Measurements from ENCODE around the gene SLC49A4. TPM values are rescaled to one million over a fixed set of nuclear protein-coding genes. Genes with fewer than 3 reads are reported as not detected.

Gene SLC49A4
- total RNA-seq, 2 experiments from 2014 or later = 1.9 TPM

- POLR2A ChIA-PET = interaction anchor here (0.6 kb wide), 1 partner anchor 309 kb away, joined by 3 read pairs; no protein-coding TSS in a partner anchor
- CTCF ChIA-PET = no interaction called here
Observed at GRCh38 chr3:122784436-122784835, 10.4 kb upstream of the SLC49A4 start.

DNA sequence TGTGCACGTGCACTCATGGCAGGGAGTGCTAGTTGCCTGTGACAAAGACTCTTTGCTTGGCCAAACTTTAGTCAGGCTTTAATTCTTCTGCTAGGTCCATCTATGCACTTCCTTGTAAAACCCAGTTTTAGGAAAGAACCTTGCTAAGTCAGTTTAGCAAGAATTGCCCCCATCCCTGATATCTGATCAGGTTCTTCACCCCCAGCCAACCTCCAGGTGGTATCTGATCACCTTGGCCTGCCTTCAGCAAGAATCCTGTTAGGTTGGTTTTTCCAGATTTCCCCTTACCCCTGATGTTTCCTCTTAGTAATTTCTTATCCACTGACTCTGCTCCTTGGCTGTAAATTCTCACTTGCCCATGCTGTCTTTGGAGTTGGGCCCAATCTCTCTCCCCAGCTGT, 9.6 kb upstream of the SLC49A4 start:
- ChIA-PET CTCF (no interaction called here), POLR2A (no interaction called here)

- CTCF ChIA-PET = no interaction called here
- POLR2A ChIA-PET = no interaction called here
Observed at GRCh38 chr3:122786066-122786465, 8.8 kb upstream of the SLC49A4 start.

DNA sequence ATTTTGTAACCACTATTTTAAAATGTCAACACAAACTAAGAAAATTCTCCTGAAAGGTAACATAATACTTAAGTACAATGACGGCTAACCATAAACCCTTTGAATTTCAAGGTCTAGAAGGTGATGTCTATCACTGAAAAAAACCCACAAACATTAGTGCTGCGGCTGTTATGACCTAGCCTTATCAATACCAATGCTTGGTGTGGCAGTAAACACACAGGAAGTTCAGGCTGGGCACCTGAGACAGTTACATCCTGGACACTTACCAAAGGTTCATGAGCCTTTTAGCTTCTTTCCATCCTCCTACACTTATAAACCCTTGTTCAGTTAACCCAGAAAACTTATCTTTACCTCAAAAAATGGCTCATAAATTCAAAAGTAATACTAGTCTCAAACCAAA, 7.0 kb upstream of the SLC49A4 start:
- CTCF ChIA-PET = no interaction called here
- POLR2A ChIA-PET = no interaction called here

DNA sequence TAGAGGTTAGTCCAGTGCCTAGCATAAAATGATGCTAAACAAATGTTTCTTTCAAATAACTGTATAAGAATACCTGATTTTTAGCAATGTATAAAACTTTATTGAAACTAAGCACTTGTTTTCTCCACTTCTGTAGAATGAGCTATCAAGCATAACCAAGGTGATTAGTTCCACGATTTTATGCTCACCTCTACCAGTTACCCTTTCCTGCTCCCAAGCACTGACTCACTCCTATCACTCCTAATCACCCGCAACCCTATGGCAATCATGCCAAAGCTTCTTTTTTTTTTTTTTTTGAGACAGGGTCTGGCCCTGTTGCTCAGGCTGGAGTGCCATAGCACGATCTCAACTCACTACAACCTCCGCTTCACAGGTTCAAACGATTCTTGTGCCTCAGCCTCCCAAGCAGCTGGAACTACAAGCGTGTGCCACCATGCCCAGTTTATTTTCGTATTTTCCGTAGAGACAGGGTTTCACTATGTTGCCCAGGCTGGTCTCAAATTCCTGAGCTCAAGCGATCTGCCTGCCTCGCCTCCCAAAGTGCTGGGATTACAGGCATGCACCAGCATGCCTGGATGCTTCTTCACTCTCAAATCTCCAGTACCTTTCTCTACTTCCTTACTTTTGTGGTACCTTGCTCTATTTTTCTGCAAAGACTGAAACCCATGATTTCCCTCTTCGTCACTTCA, 5.1 kb upstream of the SLC49A4 start:
- POLR2A ChIA-PET = no interaction called here

DNA sequence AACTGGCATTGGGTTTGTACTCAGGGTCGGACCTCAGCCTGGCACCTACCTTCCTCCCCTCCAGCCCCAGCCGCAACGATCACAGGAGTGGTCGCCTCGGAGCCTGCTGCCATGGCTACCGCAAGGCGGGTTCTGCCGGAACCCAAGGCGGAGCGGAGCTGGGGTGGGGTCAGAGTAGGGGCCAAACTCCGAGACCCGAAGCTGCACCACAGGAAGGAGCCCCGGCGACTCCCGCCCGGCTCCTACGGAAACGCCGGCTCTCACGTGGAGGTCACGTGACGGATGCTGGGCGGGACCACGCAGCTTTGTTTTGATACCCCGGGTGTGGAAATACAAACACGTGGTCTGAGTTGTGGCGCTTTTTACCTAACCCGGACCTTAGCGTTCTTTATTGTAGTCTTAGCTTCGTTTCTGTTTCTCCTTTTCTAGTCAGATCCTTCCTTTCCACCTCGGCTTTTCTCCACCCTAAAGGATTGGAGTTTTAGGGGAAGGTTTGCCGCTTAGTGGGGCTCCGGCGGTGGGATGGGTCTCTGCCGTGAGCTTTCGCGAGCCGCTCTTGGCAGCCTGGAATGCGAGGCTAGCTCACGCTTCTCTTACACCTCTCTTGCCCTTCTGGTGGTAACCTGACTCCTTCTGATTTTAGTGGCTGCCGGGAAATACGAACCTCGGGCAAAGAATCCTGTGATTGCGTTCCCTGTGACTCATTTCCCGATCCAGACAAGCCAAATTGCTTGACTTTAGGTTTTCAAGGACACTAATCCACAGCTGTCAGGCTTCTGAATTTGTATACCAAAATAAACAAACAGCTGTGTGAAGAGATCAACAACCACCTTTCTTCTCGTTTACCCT, 1.1 kb upstream of the SLC49A4 start, which contains the start of gene HSPBAP1:
HSPBAP1 (minus strand) TSS at position 264 of the 849 bp plus-strand sequence; CDS start at position 113, 151 bp downstream.
- ChIA-PET CTCF (interaction anchor here (1.1 kb wide), 1 partner anchor 694 kb away, joined by 3 read pairs; no protein-coding TSS in a partner anchor), POLR2A (no interaction called here)

More for the DNA sequence above, 5.1 kb upstream of the SLC49A4 start:
- CTCF ChIA-PET = no interaction called here

GRCh38 chr3:122794483-122794778, 438 bp upstream of the SLC49A4 start:
- ChIA-PET POLR2A (no interaction called here), CTCF (interaction anchor here (1.1 kb wide), 1 partner anchor 694 kb away, joined by 3 read pairs; no protein-coding TSS in a partner anchor)

GRCh38 chr3:122795674-122796195, 866 bp downstream of the SLC49A4 start:
- ChIA-PET CTCF (no interaction called here), POLR2A (interaction anchor here (0.6 to 0.7 kb wide), 2 partner anchors 63 to 786 kb away, joined by 3 read pairs; no protein-coding TSS in a partner anchor)

- CTCF ChIA-PET = interaction anchor here (1.0 to 1.3 kb wide), 2 partner anchors 40 to 230 kb away, joined by 3 read pairs; partner anchors contain the start of gene SEMA5B
- POLR2A ChIA-PET = no interaction called here
Observed at GRCh38 chr3:122797291-122797690, 2.4 kb downstream of the SLC49A4 start.

GRCh38 chr3:122799322-122799721, 4.5 kb downstream of the SLC49A4 start:
- CTCF ChIA-PET = no interaction called here

GRCh38 chr3:122800031-122800430, 5.2 kb downstream of the SLC49A4 start:
- ChIA-PET POLR2A (no interaction called here), CTCF (no interaction called here)

More at GRCh38 chr3:122799322-122799721, 4.5 kb downstream of the SLC49A4 start:
- POLR2A ChIA-PET = no interaction called here

DNA sequence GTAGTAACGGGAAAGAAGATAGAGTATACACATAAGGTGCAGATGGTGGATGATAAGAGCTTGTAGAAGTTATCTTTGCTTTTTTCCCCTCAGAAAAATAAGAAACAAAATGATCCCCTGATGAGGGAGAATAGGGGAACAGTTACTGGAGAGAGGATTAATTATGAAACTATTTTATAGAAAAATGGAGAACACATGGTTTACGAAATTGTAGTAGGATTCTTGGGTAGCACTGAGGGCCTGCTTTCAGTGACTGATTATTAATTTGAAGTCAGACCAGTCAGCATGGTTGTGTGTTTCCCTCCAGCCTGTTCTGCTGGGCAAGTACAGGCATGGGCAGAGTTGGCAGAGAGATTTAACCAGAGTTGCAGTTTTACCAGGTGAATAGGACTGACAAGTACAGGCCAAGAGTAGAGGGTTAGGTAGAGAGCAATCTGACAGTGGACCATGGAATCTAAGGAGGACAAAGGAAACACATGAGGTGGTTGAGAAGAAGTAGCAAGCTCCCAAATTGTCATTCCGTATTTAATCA, 5.9 kb downstream of the SLC49A4 start:
- ChIA-PET CTCF (no interaction called here), POLR2A (no interaction called here)

- ChIA-PET CTCF (no interaction called here), POLR2A (no interaction called here)
Observed at GRCh38 chr3:122802323-122802722, 7.5 kb downstream of the SLC49A4 start.

- CTCF ChIA-PET = no interaction called here
- POLR2A ChIA-PET = no interaction called here
Observed at GRCh38 chr3:122803977-122804376, 9.1 kb downstream of the SLC49A4 start.

GRCh38 chr3:122810734-122811133, 15.9 kb downstream of the SLC49A4 start:
- POLR2A ChIA-PET = no interaction called here
- CTCF ChIA-PET = no interaction called here

GRCh38 chr3:122816587-122816986, 21.7 kb downstream of the SLC49A4 start:
- ChIA-PET CTCF (no interaction called here), POLR2A (no interaction called here)

DNA sequence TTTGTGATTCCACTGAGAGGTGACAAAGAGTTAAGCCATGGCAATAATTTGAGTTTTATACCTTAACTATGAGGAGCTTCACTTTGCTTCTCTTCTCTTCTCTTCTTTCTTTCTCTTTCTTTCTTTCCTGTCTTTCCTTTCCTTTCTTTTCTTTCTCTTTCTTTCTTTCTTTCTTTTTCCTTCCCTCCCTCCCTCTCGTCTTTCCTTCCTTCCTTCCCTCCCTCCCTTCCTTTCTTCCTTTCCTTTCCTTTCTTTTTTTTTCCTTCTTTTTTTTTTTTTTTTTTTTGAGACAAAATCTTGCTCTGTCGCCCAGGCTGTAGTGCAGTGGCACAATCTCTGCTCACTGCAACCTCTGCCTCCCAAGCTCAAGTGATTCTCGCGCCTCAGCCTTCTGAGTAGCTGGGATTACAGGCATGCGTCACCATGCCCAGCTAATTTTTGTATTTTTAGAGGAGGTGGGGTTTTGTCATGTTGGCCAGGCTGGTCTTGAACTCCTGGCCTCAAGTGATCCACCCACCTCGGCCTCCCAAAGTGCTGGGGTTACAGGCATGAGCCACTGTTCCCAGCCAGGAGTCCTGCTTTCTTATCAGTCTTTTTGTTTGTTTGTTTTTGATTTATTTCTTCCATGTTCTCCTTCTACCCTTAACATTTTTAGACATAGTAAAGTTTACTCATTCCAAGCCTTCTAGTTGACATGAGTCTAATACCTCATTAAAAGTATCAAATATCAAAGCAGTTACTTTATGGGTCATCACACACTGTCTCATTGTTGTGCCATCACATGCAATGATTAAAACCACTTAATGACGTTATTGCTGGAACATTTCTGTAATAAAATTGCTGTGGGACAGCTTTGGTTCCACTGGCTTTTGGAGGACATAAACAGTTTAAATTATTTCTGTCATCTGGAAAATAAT, 29.9 kb downstream of the SLC49A4 start:
- CTCF ChIA-PET = no interaction called here
- POLR2A ChIA-PET = no interaction called here

DNA sequence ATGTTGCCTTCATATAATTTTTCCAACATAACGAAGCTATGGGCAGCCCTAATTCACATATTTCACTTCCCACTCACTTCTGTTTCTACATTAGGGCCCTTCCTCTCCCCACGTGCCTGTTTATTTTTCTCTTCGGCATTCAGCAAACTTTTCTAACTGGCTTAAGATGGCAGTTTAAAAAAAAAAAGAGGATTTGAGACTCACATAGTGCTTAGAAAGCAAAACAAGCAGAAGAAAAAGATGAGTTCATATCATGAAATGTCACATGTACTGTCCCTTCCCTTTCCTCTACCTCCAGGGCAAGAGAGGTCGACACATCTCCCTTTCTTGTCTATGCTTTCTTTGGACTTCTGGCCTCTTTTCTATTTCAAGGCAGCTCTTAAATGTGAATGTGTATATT, 30.6 kb downstream of the SLC49A4 start:
- ChIA-PET POLR2A (no interaction called here), CTCF (no interaction called here)

DNA sequence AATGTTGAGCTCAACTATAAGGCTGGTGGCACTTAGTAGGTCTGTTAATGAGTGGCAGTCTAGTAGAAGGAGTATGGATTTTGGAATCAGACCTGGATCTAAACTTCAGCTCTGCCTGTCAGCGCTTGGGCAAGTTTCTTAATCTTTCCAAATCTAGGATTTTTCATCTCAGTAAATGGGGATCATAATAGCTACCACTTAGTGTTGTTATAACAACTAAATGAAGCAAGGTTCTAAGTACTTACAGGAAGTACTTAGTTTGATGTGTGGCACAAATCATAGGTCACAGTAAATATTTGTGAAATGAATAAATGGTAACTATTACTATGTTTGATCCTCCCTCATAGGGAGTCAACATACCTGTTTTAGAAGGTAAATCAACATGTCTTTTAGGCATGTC, 31.4 kb downstream of the SLC49A4 start:
- POLR2A ChIA-PET = no interaction called here
- CTCF ChIA-PET = no interaction called here

DNA sequence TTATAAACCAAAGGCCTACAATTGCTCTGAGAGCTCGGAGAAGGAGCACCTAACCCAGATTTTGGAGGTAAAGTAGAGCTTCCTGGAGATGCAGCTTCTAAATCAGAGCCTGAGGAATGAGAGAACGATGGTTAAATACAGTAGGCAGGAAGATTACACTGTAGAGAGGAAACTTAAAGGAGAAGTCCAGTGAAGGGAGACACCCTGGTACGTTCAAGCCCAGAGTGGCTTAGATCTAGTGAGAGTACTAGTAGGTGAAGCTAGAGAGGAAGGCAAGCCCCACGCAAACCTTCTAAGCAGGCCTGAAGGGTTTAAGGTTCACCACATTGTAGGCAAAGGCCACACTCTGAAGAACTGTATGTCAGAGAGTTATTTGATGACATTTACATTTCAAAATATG, 33.4 kb downstream of the SLC49A4 start:
- CTCF ChIA-PET = no interaction called here

More for the DNA sequence above, 33.4 kb downstream of the SLC49A4 start:
- POLR2A ChIA-PET = no interaction called here

Data from activated CD8-positive, alpha-beta memory T cell treated with anti-CD3 and anti-CD28 coated beads for 36 hours (primary cell).